Gastroesophageal sphincter (tissue), 3 donors: ENCODE measurements around the gene FNTB.

Experiments used
- EP300 ChIP-seq: sonication (generic); formaldehyde crosslinking; IDR thresholded peaks from one replicate; pipeline ENCODE4 v1.6.1; 2017; ENCODE audit warnings: antibody characterized with exemption, mild to moderate bottlenecking
- TF ChIP-seq, protein P1 (sequence below), 4 experiments: fragments of 200-600 bp in 2 of 4; fragments of 450-650 bp in 2 of 4; sonication (generic) in 1 of 4; IDR thresholded peaks; one replicate each; pipeline ENCODE4 v1.5.1; 2017 to 2019; ENCODE audit warnings: antibody characterized with exemption in 4 of 4, mild to moderate bottlenecking in 2 of 4, moderate library complexity in 2 of 4

DNA sequence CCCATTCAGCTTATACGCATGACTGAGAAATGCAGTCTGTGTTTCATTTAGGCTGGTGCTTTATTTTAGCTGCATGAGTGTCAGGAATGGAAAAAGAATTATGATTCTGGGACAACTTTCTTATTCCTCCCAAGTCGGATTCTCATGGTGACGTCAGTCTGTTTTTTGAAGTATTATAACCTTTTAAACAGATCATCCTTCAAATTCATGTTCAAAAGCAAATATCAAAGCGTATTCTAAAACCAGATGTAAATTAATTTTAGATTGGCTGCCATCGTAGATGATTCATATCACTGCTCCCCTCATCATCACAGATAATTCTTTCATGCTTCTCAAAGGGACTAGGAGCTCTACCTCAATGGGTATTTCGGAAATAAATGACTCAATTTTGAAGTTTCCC lies 15.0 kb downstream of the FNTB start:
- TF ChIP-seq, protein P1, sequence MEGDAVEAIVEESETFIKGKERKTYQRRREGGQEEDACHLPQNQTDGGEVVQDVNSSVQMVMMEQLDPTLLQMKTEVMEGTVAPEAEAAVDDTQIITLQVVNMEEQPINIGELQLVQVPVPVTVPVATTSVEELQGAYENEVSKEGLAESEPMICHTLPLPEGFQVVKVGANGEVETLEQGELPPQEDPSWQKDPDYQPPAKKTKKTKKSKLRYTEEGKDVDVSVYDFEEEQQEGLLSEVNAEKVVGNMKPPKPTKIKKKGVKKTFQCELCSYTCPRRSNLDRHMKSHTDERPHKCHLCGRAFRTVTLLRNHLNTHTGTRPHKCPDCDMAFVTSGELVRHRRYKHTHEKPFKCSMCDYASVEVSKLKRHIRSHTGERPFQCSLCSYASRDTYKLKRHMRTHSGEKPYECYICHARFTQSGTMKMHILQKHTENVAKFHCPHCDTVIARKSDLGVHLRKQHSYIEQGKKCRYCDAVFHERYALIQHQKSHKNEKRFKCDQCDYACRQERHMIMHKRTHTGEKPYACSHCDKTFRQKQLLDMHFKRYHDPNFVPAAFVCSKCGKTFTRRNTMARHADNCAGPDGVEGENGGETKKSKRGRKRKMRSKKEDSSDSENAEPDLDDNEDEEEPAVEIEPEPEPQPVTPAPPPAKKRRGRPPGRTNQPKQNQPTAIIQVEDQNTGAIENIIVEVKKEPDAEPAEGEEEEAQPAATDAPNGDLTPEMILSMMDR (IDR thresholded peaks at IDR 0.05) = no peak
- TF ChIP-seq EP300 = no peak
